ENCODE data around the gene KCNQ2.
A peak's percentile ranks its signal among the peaks of the same experiment; 100 is the strongest.

KCNQ2 gene

GRCh38 chr20:63434599-63435378 lies 37.7 kb downstream of the KCNQ2 start:
- peak; percentile 80 for DNase-seq (ENCODE audit: low spot score)

- DNase-seq (ENCODE audit: low spot score), result no peak
Observed at GRCh38 chr20:63433756-63434531, 38.5 kb downstream of the KCNQ2 start.

GRCh38 chr20:63433351-63433750 lies 39.1 kb downstream of the KCNQ2 start:
- no peak for DNase-seq (ENCODE audit: low spot score)

- no peak for DNase-seq (ENCODE audit: low spot score)
Observed at GRCh38 chr20:63432577-63433325, 39.7 kb downstream of the KCNQ2 start.

GRCh38 chr20:63431944-63432343 lies 40.5 kb downstream of the KCNQ2 start:
- no peak for DNase-seq (ENCODE audit: low spot score)

- DNase-seq (ENCODE audit: low spot score), result no peak
Observed at GRCh38 chr20:63430891-63431290, 41.6 kb downstream of the KCNQ2 start.

GRCh38 chr20:63429992-63430391 lies 42.5 kb downstream of the KCNQ2 start:
- no peak for DNase-seq (ENCODE audit: low spot score)

- DNase-seq (ENCODE audit: low spot score), result no peak
Observed at GRCh38 chr20:63428906-63429575, 43.4 kb downstream of the KCNQ2 start.

GRCh38 chr20:63427724-63428330 lies 44.6 kb downstream of the KCNQ2 start:
- DNase-seq (ENCODE audit: low spot score), result no peak

- no peak for DNase-seq (ENCODE audit: low spot score)
Observed at GRCh38 chr20:63427206-63427605, 45.2 kb downstream of the KCNQ2 start.

GRCh38 chr20:63425846-63426485 lies 46.5 kb downstream of the KCNQ2 start:
- DNase-seq (ENCODE audit: low spot score), result no peak

GRCh38 chr20:63424613-63425012 lies 47.8 kb downstream of the KCNQ2 start:
- DNase-seq (ENCODE audit: low spot score), result no peak

GRCh38 chr20:63423751-63424150 lies 48.7 kb downstream of the KCNQ2 start:
- no peak for DNase-seq (ENCODE audit: low spot score)

GRCh38 chr20:63422653-63423052 lies 49.8 kb downstream of the KCNQ2 start:
- no peak for DNase-seq (ENCODE audit: low spot score)

- no peak for DNase-seq (ENCODE audit: low spot score)
Observed at GRCh38 chr20:63421913-63422312, 50.5 kb downstream of the KCNQ2 start.

GRCh38 chr20:63421094-63421692 lies 51.3 kb downstream of the KCNQ2 start:
- no peak for DNase-seq (ENCODE audit: low spot score)

GRCh38 chr20:63420359-63421093 lies 51.9 kb downstream of the KCNQ2 start:
- DNase-seq (ENCODE audit: low spot score), result no peak

- no peak for DNase-seq (ENCODE audit: low spot score)
Observed at GRCh38 chr20:63419299-63419698, 53.2 kb downstream of the KCNQ2 start.

GRCh38 chr20:63418617-63419016 lies 53.8 kb downstream of the KCNQ2 start:
- no peak for DNase-seq (ENCODE audit: low spot score)

- no peak for DNase-seq (ENCODE audit: low spot score)
Observed at GRCh38 chr20:63417738-63418120, 54.7 kb downstream of the KCNQ2 start.

All from NAMALWA (cell line).